ENCODE results near the gene CMIP.

DNA sequence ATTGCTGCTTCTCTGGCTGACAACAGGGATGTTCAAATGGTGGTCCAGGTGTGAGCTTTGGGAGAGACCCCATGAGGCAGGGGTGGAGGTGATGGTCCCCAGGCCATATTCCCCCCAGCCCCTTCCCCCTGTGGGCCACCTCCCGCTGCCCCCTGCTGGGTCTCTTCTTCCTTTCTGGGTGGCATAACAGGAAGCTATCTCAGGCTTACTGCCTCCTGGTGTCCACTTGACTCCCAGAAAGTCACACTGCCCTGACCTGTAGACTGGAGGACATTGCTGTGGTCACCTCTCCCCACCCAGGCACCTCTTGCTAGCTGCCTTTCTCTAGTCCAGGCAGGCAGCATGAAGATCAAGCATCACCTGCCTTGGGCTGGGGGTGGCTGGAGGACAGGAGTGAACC lies 288.1 kb downstream of the CMIP start:
- TF ChIP-seq, protein P1, sequence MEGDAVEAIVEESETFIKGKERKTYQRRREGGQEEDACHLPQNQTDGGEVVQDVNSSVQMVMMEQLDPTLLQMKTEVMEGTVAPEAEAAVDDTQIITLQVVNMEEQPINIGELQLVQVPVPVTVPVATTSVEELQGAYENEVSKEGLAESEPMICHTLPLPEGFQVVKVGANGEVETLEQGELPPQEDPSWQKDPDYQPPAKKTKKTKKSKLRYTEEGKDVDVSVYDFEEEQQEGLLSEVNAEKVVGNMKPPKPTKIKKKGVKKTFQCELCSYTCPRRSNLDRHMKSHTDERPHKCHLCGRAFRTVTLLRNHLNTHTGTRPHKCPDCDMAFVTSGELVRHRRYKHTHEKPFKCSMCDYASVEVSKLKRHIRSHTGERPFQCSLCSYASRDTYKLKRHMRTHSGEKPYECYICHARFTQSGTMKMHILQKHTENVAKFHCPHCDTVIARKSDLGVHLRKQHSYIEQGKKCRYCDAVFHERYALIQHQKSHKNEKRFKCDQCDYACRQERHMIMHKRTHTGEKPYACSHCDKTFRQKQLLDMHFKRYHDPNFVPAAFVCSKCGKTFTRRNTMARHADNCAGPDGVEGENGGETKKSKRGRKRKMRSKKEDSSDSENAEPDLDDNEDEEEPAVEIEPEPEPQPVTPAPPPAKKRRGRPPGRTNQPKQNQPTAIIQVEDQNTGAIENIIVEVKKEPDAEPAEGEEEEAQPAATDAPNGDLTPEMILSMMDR (IDR thresholded peaks at IDR 0.05) = no peak
- no peak for TF ChIP-seq POLR2A (IDR thresholded peaks at IDR 0.05)

Data from Peyer's patch (tissue), 4 donors.